ENCODE results near the gene DDX46.

Gene DDX46

GRCh38 chr5:134732819-134733218 is 25.8 kb upstream of the DDX46 start:
- no peak overlapping the region for H3K4me3 ChIP-seq (IDR thresholded peaks at IDR 0.05; ENCODE audit: insufficient read depth, low read depth, low read length)

GRCh38 chr5:134735243-134735642 is 23.3 kb upstream of the DDX46 start:
- no peak overlapping the region for H2AFZ ChIP-seq (ENCODE audit: low read depth)

More at GRCh38 chr5:134732819-134733218, 25.8 kb upstream of the DDX46 start:
- Histone ChIP-seq H2AFZ (ENCODE audit: low read depth) (no peak overlapping the region), H3K79me2 (ENCODE audit: insufficient read depth, low read depth) (no peaks in the 10 kb centered on the region), H4K20me1 (ENCODE audit: insufficient read depth) (no peaks in the 10 kb centered on the region), H3K4me2 (no peak overlapping the region), H3K27me3 (ENCODE audit: insufficient read depth, low read depth) (no peaks in the 10 kb centered on the region), H3K4me1 (ENCODE audit: low read depth, poor library complexity, severe bottlenecking) (no peaks in the 10 kb centered on the region), H3K27ac (no peak overlapping the region), H3K36me3 (ENCODE audit: insufficient read depth) (no peaks in the 10 kb centered on the region), H3K9ac (no peak overlapping the region)
- no peak for TF ChIP-seq CTCF (conservative IDR thresholded peaks at IDR 0.05; ENCODE audit: low read depth, low read length)

GRCh38 chr5:134736173-134736812 is 22.3 kb upstream of the DDX46 start:
- H3K9ac ChIP-seq, result no peak overlapping the region
- TF ChIP-seq CTCF (conservative IDR thresholded peaks at IDR 0.05; ENCODE audit: low read depth, low read length), result no peak
- H4K20me1 ChIP-seq (ENCODE audit: insufficient read depth), result no peaks in the 10 kb centered on the region
- peaks cover 16% of the 10 kb centered on the region; the same call in 1 of the 2 replicates for H3K79me2 ChIP-seq (ENCODE audit: insufficient read depth, low read depth)
- H3K4me2 ChIP-seq, result no peak overlapping the region
- no peaks in the 10 kb centered on the region for H3K36me3 ChIP-seq (ENCODE audit: insufficient read depth)
- H3K4me3 ChIP-seq (IDR thresholded peaks at IDR 0.05; ENCODE audit: insufficient read depth, low read depth, low read length), result no peak overlapping the region
- no peaks in the 10 kb centered on the region for H3K27me3 ChIP-seq (ENCODE audit: insufficient read depth, low read depth)
- H3K4me1 ChIP-seq (ENCODE audit: low read depth, poor library complexity, severe bottlenecking), result peaks cover 19% of the 10 kb centered on the region
- H2AFZ ChIP-seq (ENCODE audit: low read depth), result no peak overlapping the region
- no peak overlapping the region for H3K27ac ChIP-seq

More at GRCh38 chr5:134735243-134735642, 23.3 kb upstream of the DDX46 start:
- no peak overlapping the region for H3K4me2 ChIP-seq
- H4K20me1 ChIP-seq (ENCODE audit: insufficient read depth), result no peaks in the 10 kb centered on the region
- peaks cover 11% of the 10 kb centered on the region for H3K4me1 ChIP-seq (ENCODE audit: low read depth, poor library complexity, severe bottlenecking)
- no peak overlapping the region for H3K4me3 ChIP-seq (IDR thresholded peaks at IDR 0.05; ENCODE audit: insufficient read depth, low read depth, low read length)
- H3K36me3 ChIP-seq (ENCODE audit: insufficient read depth), result no peaks in the 10 kb centered on the region
- H3K79me2 ChIP-seq (ENCODE audit: insufficient read depth, low read depth), result peaks cover 15% of the 10 kb centered on the region; the same call in 1 of the 2 replicates
- H3K27ac ChIP-seq, result no peak overlapping the region
- TF ChIP-seq CTCF (conservative IDR thresholded peaks at IDR 0.05; ENCODE audit: low read depth, low read length), result no peak
- H3K9ac ChIP-seq, result no peak overlapping the region
- H3K27me3 ChIP-seq (ENCODE audit: insufficient read depth, low read depth), result no peaks in the 10 kb centered on the region

- TF ChIP-seq CTCF (conservative IDR thresholded peaks at IDR 0.05; ENCODE audit: low read depth, low read length), result peak; percentile 68
- Histone ChIP-seq H3K27me3 (ENCODE audit: insufficient read depth, low read depth) (no peaks in the 10 kb centered on the region), H4K20me1 (ENCODE audit: insufficient read depth) (no peaks in the 10 kb centered on the region), H3K4me1 (ENCODE audit: low read depth, poor library complexity, severe bottlenecking) (peaks cover 19% of the 10 kb centered on the region), H3K79me2 (ENCODE audit: insufficient read depth, low read depth) (peaks cover 28% of the 10 kb centered on the region), H3K36me3 (ENCODE audit: insufficient read depth) (no peaks in the 10 kb centered on the region), H3K27ac (peak within 1 kb of the TSS; percentile 23; the same call in 1 of the 2 replicates), H3K4me2 (peak within 1 kb of the TSS; percentile 66), H2AFZ (ENCODE audit: low read depth) (peak within 1 kb of the TSS; percentile 84), H3K9ac (peak within 1 kb of the TSS; percentile 62), H3K4me3 (IDR thresholded peaks at IDR 0.05; ENCODE audit: insufficient read depth, low read depth, low read length) (no peak within 1 kb of the TSS)
Observed at GRCh38 chr5:134738133-134738962, 20.2 kb upstream of the DDX46 start, which contains the start of gene CAMLG. Gene CAMLG (plus strand): TSS chr5:134738548. CDS start chr5:134738621, 73 bp downstream.

Data from KMS-11 (cell line).